GM19395 (cell line): Measurements from ENCODE around the gene FKBP7.
"Not testable (repeated sequence)": the region's sequence is repeated elsewhere in the genome, so short reads cannot be mapped to it uniquely, and the experiment has no call there.

Experiments used
- ATAC-seq: cut with Tn5 transposase; IDR thresholded peaks from one replicate; pipeline ENCODE4 v1.9.1; 2021; ENCODE audit warnings: mild to moderate bottlenecking, moderate library complexity; ENCODE audit not compliant: unreplicated experiment

The FKBP7 gene, protein sequence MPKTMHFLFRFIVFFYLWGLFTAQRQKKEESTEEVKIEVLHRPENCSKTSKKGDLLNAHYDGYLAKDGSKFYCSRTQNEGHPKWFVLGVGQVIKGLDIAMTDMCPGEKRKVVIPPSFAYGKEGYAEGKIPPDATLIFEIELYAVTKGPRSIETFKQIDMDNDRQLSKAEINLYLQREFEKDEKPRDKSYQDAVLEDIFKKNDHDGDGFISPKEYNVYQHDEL

GRCh38 chr2:178478439-178479274 is at the start of gene FKBP7:
TSS of gene FKBP7 (minus strand) at chr2:178478600. CDS start at chr2:178478499, 101 bp downstream.
- ATAC-seq, result peak; percentile 52

GRCh38 chr2:178527592-178527991 is 49.2 kb upstream of the FKBP7 start:
- no peak for ATAC-seq

DNA sequence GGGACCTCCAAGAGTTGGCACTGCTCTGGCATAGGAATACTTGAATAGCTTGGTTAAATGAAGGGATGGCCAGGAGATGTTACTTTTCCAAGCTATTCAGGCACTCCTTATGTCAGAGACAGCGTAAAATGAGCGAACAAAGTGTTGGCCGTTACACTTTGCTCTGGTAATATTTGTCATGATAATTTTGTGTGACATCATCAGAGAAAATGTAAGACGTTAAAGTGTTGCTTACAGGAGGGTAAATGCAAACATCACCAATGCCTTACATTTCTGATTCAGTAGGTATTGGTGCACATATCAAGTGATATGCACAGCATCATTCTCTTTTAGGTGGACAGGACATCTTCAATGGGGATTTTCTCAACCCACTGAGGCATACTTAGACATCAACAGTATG is 47.9 kb upstream of the FKBP7 start:
- ATAC-seq, result no peak

DNA sequence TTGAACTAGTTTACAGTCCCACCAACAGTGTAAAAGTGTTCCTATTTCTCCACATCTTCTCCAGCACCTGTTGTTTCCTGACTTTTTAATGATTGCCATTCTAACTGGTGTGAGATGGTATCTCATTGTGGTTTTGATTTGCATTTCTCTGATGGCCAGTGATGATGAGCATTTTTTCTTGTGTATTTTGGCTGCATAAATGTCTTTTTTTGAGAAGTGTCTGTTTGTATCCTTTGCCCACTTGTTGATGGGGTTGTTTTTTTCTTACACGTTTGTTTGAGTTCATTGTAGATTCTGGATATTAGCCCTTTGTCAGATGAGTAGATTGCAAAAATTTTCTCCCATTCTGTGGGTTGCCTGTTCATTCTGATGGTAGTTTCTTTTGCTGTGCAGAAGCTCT is 47.1 kb upstream of the FKBP7 start:
- ATAC-seq, result not testable (repeated sequence)

- not testable (repeated sequence) for ATAC-seq
Measured at GRCh38 chr2:178525010-178525409, 46.6 kb upstream of the FKBP7 start.

DNA sequence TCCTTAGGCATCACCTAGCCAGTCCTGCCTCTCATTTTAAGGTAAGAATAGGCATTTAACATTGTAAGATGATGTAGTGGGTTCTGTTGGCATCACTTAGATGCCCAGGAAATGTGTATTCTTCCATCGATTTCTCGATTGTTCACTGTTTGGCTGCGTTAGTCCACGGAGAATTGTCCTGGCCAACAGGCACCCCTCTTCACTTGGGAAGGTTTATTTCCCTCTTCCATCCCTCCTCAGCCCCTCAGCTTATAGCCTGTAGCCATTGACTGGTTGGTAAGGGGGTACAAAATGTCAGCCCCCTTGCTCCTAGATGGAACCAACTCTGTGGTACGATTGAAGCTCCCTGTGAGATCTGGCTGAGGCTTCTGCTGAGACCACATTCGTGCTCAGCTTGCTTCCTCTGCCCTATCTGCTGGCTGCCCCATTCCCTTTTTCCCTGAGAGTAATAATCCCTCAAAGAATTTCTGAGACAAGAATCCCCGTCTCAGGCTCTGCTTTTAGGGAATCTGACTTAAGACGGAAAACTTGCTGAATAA is 45.3 kb upstream of the FKBP7 start:
- ATAC-seq, result peak; percentile 15

DNA sequence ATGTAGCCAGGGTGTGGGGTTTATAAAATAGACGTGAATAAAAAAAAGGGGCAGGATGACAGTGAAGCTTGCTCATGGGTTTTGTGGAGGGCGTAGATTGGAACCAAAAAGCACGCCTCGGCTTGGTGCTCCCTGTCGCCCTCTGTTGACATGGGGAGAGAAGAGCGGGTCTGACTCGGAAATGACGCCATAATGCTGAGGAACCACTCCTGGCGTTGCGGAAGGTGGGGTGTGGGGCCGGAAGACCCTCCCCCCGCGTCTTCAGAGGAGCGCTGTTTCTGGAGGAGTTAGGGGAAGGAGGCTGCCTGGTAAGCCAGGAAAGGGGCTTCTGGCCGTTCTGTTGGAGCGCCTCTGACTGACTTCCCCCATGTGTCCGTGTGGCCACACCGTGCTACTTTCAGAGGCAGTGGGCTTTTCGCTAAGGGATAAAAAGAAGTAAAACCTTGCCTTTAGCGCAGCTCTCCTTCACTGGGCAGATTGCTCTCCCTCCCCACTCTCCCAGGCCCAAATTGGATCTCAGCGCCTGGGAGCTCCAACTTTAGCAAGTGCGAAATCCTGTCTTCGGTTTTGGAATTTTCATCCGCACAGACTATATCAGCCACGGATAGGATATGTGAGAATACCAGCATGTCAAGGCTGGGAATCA is 44.7 kb upstream of the FKBP7 start:
- peak; percentile 84 for ATAC-seq

DNA sequence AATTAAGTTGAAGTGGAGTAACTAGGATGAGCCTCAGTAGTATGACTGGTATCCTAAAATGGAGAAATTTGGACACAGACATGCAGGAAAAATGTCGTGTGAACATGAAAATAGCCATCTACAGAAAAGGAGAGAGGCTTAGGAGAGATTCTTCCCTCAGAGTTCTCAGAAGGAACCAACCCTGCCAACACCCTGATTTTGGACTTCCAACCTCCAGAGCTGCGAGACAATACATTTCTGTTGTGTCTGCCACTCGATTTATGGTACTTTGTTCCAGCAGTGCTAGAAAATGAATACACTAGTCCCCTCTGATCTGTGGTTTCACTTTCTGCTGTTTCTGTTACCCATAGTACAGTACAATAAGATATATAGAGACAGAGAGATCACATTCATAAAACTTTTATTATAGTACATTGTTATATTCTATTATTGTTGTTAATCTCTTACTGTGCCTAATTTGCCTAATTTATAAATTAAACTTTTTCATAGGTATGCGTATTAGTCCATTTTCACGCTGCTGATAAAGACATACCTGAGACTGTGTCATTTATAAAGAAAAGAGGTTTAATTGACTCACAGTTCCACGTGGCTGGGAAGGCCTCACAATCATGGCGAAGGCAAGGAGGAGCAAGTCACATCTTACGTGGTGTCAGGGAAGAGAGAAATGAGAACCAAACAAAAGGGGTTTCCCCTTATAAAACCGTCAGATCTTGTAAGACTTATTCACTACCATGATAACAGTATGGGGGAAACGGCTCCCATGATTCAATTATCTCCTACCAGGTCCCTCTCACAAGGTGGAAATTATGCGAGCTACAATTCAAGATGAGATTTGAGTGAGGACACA is 43.1 kb upstream of the FKBP7 start:
- no peak for ATAC-seq

GRCh38 chr2:178517496-178517895 is 39.1 kb upstream of the FKBP7 start:
- ATAC-seq, result no peak

DNA sequence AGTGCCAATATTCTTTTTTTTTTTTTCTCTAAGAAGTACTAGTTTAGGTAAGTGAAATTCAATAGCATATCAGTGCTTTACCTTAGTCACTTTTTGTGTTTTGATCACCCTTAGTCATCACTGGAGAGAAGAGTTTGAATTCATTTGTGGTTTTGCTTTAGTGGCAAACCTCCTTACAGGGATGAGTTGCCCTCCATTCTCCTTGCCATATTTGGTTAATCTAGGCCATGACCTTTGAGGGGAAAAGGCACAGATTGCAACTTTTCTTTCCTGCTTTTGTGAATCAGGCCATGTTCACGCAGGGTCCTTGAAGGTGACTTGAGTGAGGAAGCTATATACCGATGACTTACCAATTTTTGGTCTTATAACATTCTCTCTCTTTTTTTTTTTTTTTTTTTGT is 36.3 kb upstream of the FKBP7 start:
- ATAC-seq, result peak; percentile 59

GRCh38 chr2:178513876-178514275 is 35.5 kb upstream of the FKBP7 start:
- ATAC-seq, result no peak

DNA sequence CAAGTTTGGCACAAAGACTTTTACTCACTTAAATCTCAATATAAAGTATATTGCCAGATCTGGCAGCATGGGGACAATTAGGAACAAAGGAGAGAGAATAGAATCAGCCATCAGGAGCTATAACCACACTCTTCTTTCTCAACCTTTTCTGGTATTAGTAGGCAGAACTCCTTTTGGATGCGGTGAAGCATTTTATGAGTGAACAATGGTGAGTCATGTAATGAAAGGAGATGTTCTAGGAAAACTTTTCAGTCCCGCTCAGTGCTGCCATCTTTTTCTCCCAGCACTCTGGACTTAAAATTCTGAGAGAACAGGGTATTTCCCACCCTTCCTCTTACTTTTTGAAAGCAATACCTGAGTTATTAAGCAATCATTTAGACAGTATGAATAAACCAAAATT is 34.1 kb upstream of the FKBP7 start:
- ATAC-seq, result no peak

DNA sequence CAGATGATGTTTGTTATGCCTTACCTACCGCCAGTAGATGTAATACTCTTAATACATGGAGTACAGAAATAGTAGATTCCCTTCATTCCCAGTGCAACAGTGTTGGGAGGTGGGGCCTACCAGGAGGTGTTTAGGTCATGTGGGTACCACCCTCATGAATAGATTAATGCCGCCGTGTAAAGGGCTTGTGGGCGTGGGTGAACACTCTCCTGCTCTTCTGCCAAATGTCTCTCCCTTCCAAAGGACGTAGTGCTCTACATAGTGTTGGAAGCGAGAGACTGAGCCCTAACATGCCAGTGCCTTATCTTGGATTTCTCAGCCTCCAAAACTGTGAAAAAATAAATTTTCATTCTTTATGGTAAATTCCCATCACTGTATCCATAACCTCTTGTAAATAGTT is 32.0 kb upstream of the FKBP7 start:
- no peak for ATAC-seq

DNA sequence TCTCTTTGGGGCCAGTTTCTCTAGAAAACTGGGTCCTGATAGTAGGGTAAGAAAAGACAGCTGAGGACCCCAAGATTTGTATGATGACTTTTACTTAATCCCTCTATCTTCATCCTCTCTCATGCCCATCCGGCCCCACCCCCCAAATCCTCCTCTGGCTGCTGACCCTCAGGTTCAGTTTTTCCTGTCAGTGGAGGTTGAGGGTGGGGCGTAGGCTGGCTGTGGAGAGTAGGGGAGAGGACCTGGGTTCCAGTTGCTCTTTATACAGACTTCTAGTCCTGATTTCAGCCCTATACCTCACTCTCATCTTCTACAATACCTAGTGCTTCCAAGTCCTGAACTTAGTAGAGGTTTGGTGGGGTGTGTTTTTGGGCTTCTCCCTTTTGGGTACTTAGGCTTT is 30.2 kb upstream of the FKBP7 start:
- no peak for ATAC-seq

DNA sequence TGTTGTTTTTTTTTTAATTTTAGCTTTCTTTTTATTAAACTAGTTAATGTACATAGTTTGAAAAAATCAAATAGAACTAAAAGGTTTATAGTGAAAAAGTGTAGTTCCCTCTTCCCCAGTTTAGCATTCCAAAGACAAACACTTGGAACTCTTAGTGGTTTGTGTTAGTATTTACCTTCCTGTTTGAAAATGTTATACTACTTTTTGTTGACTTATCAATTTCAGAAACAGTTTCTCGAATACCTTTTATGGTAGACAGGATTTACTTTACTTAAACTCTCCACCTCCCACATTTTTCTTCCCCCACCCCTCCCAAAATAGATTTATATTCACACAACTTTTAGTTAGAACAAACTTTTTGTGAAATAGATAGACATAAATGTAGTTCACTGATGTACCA is 28.5 kb upstream of the FKBP7 start:
- no peak for ATAC-seq

GRCh38 chr2:178506524-178506923 is 28.1 kb upstream of the FKBP7 start:
- no peak for ATAC-seq

GRCh38 chr2:178506101-178506500 is 27.7 kb upstream of the FKBP7 start:
- no peak for ATAC-seq

DNA sequence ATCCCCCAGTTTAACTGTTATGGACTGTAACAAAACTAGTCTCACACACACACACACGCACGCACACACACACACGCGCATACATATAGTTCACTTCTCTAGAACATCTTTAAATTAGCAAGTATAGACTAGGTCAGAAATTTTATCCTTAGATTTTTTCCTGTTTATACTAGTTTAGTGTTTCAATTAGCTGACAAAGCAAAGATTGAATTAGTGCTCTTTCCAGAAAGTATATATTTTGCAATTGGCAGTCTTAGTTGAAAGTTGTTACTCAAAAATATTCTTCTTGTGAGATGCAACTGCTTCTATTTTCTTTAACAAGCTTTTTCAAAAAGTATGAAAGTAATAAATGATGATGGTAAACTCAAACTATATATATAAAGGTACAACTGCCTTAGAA is 24.4 kb upstream of the FKBP7 start:
- ATAC-seq, result no peak

- no peak for ATAC-seq
Measured at GRCh38 chr2:178499640-178500039, 21.2 kb upstream of the FKBP7 start.

DNA sequence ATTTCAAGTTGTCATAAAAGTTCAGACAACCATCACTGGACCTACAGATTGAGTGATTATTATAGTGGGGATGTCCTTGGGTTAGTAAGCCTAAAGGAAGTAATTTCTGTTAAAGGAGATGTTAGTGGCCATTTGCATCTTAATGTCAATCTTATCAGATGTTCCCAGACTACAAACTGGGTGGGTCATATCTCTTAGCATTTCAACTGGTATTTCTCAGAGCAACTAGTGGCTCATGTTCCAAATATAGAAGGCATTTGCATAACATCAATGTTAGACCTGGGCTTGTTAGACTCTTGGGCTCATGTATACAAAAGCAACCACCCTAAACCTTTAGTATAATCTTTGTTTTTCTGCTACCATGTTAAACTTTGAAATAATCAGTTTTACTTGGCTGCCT is 19.7 kb upstream of the FKBP7 start:
- ATAC-seq, result peak; percentile 70

GRCh38 chr2:178496049-178496448 is 17.6 kb upstream of the FKBP7 start:
- ATAC-seq, result no peak
